ENCODE data around the gene MYOT. TPM values are rescaled to one million over a fixed set of nuclear protein-coding genes. Genes with fewer than 3 reads are reported as not detected.

MYOT gene
- total and polyA plus RNA-seq, 2 of the 4 experiments (the other 2 are of a cell fraction): not detected

DNA sequence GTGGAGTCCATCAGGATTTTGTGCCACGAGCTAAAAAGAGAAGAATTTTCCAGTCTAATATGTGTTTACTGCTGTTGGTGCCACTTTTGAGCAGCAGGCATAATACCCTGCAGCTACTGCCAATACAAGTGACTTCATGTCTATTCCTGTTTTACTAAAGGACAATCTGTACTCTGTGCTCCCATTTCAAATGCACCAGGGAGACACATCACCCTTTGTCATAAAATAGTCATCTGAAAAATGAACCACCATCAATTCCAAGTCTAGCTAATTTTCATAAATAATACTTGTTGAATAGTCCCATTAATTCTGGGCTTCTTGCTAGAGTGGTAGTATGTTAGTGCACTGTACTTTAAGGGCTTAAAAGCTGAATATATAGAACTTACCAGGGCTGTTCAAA lies 12.7 kb downstream of the MYOT start:
- H3K36me3 ChIP-seq (ENCODE audit: control insufficient read depth, insufficient read depth, low read length): no peaks in the 10 kb centered on the region
- no peaks in the 10 kb centered on the region for H3K79me1 ChIP-seq (ENCODE audit: low read depth in 1 of 2, low read length in 2 of 2)
- POLR2A ChIA-PET (ENCODE audit: unreplicated experiment): no interaction called here
- intact Hi-C loops (cut with micrococcal nuclease) (no loop called here), dilution Hi-C loops (cut with HindIII; ENCODE audit: low sequenced_read_pairs, unreplicated experiment) (no loop called here), in situ Hi-C loops (cut with MboI; ENCODE audit: low sequenced_read_pairs) (no loop called here)
- no peak overlapping the region for H2AK5ac ChIP-seq (ENCODE audit: low read depth, low read length)
- H2AFZ ChIP-seq (replicated peaks; ENCODE audit: low read length, poor library complexity): no peak overlapping the region
- H3K27ac ChIP-seq (ENCODE audit: insufficient read depth, low read length): no peak overlapping the region
- H2AK9ac ChIP-seq (replicated peaks; ENCODE audit: low read depth, low read length, poor library complexity): no peak overlapping the region
- H3K14ac ChIP-seq (replicated peaks; ENCODE audit: low read depth, low read length): no peak overlapping the region
- no peaks in the 10 kb centered on the region for H4K20me1 ChIP-seq (ENCODE audit: insufficient read depth, low read length)
- ATAC-seq (ENCODE audit: low read depth) (no peak), DNase-seq (no peak)
- H2BK5ac ChIP-seq (ENCODE audit: low read depth, low read length, poor library complexity, severe bottlenecking): no peak overlapping the region
- H4K8ac ChIP-seq (ENCODE audit: low read depth in 2 of 2, low read length in 2 of 2): no peak overlapping the region
- no peak overlapping the region for H2BK120ac ChIP-seq (ENCODE audit: low read depth, low read length)
- no peak overlapping the region for H3K4ac ChIP-seq (ENCODE audit: low read depth, low read length)
- CTCF ChIA-PET: no interaction called here
- H2BK15ac ChIP-seq (ENCODE audit: low read depth, low read length): no peak overlapping the region
- H3K18ac ChIP-seq (ENCODE audit: low read depth, low read length): no peak overlapping the region
- H3K23ac ChIP-seq (ENCODE audit: low read depth, low read length): no peak overlapping the region
- no peak overlapping the region for H4K5ac ChIP-seq (ENCODE audit: low read depth, low read length)
- H3K4me1 ChIP-seq (ENCODE audit: control insufficient read depth, insufficient read depth, low read length): no peaks in the 10 kb centered on the region
- no peaks in the 10 kb centered on the region for H3K9me3 ChIP-seq (ENCODE audit: control insufficient read depth, insufficient read depth, low read length)
- H3K4me2 ChIP-seq (ENCODE audit: low read depth, low read length): no peak overlapping the region
- H3K56ac ChIP-seq (ENCODE audit: extremely low read depth, insufficient read depth, low read length): no peak overlapping the region
- no peak overlapping the region for H4K91ac ChIP-seq (ENCODE audit: insufficient read depth, low read depth, low read length)
- peaks cover 2% of the 10 kb centered on the region for H3K27me3 ChIP-seq (ENCODE audit: control insufficient read depth, insufficient read depth, low read length)
- no CpG with 5 or more reads among the region's 1 CpG for WGBS, 2 experiments (ENCODE audit: extremely low coverage in 2 of 2, insufficient read length in 1 of 2)
- no peak overlapping the region for H3K9ac ChIP-seq (ENCODE audit: low read depth, low read length)
- H2BK20ac ChIP-seq (ENCODE audit: low read depth, low read length): no peak overlapping the region
- no peaks in the 10 kb centered on the region for H3K9me1 ChIP-seq (ENCODE audit: insufficient read depth, low read length)
- no peak for TF ChIP-seq BHLHE40 (IDR thresholded peaks at IDR 0.05; ENCODE audit: low read depth, low read length)
- no peak for TF ChIP-seq NFE2L2 (IDR thresholded peaks at IDR 0.05; ENCODE audit: low read depth, low read length)
- no peak for TF ChIP-seq CEBPB (IDR thresholded peaks at IDR 0.05; ENCODE audit: low read depth, low read length)
- TF ChIP-seq SMC3 (IDR thresholded peaks at IDR 0.05; ENCODE audit: low read depth, low read length): no peak
- BruUV-seq (replicated peaks): no TSS peak
- H3K4me3 ChIP-seq (ENCODE audit: insufficient read depth, low read depth, low read length): no peak overlapping the region
